AG20443 (cell line): ENCODE results near the gene MRAS.
"Not testable (repeated sequence)": the region's sequence is repeated elsewhere in the genome, so short reads cannot be mapped to it uniquely, and the experiment has no call there.

Experiments used
- DNase-seq: peaks from one replicate; pipeline ENCODE4 v3.0.0; 2012; ENCODE audit warnings: low spot score, mixed read lengths

Gene MRAS

DNA sequence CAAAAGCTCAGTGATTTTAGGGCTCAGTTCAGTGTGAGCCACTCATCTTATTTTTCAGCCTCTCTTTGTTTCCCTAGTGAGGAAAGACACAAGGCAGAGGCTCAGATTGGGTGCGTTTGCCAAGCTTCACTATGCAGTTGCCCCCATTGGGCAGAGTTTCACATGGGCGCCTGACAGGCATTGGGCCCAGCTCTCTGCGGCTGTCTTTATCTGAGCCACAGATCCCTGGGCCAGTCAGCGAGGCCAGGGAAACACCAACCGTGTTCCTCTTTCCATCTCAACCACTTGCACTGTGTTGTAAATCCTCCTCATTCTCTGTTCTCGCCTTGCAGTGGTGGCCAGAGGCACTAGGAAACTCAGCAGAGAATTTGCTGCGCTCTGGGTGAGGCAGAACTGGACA, 96.9 kb downstream of the MRAS start:
- no peak for DNase-seq

- no peak for DNase-seq
These were observed 97.3 kb downstream of the MRAS start for GRCh38 chr3:138445654-138446053.

DNA sequence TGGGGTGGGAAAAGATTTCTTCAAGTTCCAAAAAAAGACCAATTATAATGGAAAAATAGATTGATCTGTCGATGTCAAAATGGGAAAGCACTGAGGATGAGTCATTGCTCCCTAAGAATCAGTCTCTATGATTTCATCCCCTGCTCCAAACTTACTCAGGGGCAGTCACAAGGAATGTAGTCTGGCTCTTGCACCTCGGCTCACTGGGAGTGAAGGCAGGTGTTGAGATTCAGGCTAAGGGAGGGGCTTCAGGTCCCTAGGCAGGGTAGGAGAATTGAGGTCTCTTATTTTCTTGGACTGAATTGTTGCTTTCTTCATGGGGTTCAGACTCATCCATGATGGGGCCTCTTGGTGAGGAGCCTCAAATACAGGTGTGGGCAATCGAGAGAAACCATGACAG, 100.3 kb downstream of the MRAS start:
- DNase-seq: no peak

- no peak for DNase-seq
These were observed 101.1 kb downstream of the MRAS start for GRCh38 chr3:138449490-138449889.

DNA sequence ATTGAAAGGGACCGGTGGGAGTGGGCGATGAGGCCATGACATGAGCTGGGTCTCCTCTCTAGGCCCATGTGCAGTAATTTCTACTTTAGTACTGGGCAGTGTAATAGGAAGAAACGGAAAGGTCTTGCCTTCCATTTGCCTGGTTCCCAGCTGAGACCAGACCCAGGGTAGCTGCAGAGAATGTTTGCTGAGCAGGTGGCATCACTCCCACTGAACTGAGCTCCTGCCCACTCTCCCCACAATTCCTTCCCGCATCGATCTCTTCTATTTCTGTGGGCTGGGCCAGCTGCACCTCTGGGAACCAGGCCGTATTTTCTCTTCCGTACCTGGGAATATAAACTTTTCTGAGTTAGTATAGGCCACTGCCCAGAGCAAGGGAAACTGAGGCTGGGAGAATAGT, 101.8 kb downstream of the MRAS start:
- DNase-seq: no peak

DNA sequence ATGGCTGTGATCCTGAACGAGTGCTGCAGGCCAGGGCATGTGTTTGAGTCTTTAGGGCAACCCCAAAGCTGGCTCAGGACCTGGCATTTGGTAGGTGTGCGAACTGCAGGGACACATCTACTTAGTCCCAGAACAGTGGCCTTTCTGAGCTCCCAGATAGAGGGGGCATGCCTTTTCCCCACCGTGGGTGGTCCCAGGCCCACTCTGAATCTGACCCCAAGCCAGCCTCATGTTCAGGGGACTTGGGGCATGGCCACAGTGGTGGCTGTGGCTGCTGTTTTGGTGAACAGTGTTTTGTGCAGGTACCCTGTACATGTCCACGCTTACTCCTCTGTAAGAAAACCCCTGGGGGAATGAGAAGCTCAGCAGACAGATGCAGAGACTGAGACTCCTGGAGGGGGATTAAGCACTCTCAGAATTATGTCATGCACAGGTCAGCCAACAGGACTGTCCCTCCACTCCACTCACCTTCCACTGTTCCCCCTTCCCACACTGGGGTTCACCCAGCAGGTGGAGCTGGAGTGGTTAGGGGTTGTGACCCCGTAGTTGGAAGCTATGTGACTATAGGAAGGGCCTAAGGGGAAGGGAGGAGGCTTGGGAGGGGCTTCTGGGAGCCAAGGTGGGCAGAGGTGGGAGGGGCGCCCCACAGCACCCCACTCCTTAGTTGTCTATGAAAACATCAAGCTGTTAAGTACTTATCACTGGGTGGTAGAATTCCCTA, 102.5 kb downstream of the MRAS start:
- no peak for DNase-seq

GRCh38 chr3:138451595-138452162, 103.3 kb downstream of the MRAS start:
- DNase-seq: no peak

DNA sequence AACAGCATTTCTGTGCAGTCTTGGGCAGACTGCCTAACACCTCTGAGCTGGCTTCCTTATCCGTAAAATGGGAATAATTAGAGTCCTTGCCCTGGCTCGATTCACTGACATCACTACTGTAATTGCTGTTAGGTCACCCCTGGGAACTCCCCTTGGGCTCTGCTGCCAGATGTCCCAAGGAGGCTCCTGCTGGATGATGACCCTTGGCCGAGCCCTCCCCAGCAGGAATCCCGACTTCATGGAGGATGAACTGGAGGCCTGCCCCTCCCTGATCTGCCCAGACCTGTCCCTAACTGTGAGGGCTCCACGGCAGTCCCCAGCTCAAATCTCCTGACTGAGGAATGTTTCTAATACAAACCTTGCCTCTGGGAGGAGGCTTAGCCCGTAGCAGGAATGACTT, 104.1 kb downstream of the MRAS start:
- DNase-seq: no peak

GRCh38 chr3:138453940-138454339, 105.6 kb downstream of the MRAS start:
- not testable (repeated sequence) for DNase-seq
